NCI-H2227 treated with DMSO at 0.1 percent for 48 hours (cell line): ENCODE measurements around the gene FANCD2OS.
"Not testable (repeated sequence)": the region's sequence is repeated elsewhere in the genome, so short reads cannot be mapped to it uniquely, and the experiment has no call there.

ENCODE experiments used
- DNase-seq: peaks from one replicate; lab custom pipeline; 2025; lab: John Stamatoyannopoulos, UW

Gene FANCD2OS, protein sequence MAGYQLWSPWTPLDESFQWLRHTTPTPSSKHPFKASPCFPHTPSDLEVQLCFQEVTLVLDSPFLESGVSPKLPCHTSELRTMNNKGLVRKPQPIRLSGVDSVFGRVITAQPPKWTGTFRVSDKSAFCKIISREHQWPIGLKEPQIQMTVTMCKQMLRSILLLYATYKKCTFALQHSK

GRCh38 chr3:10108091-10108490 is at the start of gene FANCD2OS:
Gene FANCD2OS (minus strand): TSS chr3:10108255. CDS start chr3:10104774, 3,481 bp downstream.
- no peak for DNase-seq

DNA sequence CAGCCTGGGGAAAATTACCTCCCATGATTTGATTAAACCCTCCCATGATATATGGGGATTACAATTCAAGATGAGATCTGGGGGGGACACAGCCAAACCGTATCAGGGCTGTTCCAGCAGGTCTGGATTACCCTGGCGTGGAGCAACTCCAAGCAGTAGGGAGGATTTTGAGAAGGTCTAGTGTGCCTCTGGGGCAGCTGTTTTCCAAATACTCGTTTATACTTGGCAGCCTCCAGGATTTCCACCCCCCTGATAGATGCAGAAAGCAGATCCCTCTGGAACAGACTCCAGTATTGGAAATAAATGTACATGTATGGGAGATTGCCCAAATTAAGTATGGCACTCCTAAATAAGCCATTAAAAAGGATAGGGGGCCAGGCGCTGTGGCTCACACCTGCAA is 49.0 kb upstream of the FANCD2OS start:
- no peak for DNase-seq

DNA sequence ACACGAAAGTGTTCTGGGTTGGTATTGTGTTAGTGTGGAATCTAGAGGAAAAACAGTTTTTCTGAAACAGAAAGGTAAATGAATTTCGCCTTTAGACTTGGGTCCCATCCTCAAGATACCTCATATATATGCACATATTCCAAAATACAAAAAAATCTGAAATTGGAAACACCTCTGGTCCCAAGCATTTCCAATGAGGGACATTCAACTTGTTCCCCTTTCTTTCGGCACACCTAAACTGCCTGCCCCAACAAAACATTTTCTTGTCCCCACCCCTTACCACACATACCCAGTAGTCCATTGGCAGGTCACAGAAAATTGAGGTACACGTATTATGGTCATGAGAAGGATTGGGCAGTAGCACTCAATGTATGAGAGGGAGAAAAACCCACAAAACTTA is 47.6 kb upstream of the FANCD2OS start:
- no peak for DNase-seq

DNA sequence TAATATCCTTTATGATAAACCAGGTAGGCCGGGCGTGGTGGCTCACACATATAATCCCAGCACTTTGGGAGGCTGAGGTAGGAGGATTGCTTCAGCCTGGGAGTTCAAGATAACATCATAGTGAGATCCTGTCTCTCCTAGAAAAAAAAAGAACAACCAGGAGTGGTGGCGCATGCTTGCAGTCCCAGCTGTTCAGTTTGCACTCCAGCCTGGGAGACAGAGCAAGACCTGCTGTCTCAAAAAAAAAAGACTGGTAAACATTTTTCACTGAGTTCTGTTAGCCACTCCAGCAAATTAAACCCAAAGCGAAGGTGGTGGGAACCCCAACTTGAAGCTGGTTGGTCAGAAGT is 47.0 kb upstream of the FANCD2OS start:
- DNase-seq = no peak

GRCh38 chr3:10154335-10155122 is 46.5 kb upstream of the FANCD2OS start:
- DNase-seq = no peak

- DNase-seq = no peak
Observed at GRCh38 chr3:10150987-10151386, 42.9 kb upstream of the FANCD2OS start.

GRCh38 chr3:10149226-10149625 is 41.2 kb upstream of the FANCD2OS start:
- no peak for DNase-seq

- DNase-seq = no peak
Observed at GRCh38 chr3:10145685-10146084, 37.6 kb upstream of the FANCD2OS start.

- DNase-seq = no peak
Observed at GRCh38 chr3:10142707-10143560, 34.9 kb upstream of the FANCD2OS start.

DNA sequence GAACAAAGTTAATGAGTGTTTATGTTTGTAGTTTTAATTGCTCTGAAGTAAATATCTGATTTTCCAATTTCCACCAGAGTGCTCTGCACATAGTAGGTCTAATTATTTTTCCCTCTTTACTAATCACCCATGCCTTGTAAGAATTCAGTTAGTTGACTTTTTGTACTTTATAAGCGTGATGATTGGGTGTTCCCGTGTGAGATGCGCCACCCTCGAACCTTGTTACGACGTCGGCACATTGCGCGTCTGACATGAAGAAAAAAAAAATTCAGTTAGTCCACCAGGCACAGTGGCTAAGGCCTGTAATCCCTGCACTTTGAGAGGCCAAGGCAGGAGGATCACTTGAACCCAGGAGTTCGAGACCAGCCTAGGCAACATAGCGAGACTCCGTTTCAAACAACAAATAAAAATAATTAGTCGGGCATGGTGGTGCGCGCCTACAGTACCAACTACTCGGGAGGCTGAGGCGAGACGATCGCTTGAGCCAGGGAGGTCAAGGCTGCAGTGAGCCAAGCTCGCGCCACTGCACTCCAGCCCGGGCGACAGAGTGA is 33.0 kb upstream of the FANCD2OS start:
- no peak for DNase-seq

- DNase-seq = no peak
Observed at GRCh38 chr3:10137178-10137577, 29.1 kb upstream of the FANCD2OS start.

- no peak for DNase-seq
Observed at GRCh38 chr3:10136426-10137005, 28.5 kb upstream of the FANCD2OS start.

- not testable (repeated sequence) for DNase-seq
Observed at GRCh38 chr3:10135872-10136271, 27.8 kb upstream of the FANCD2OS start.

- DNase-seq = no peak
Observed at GRCh38 chr3:10122724-10123123, 14.7 kb upstream of the FANCD2OS start.

GRCh38 chr3:10121064-10121463 is 13.0 kb upstream of the FANCD2OS start:
- DNase-seq = no peak

DNA sequence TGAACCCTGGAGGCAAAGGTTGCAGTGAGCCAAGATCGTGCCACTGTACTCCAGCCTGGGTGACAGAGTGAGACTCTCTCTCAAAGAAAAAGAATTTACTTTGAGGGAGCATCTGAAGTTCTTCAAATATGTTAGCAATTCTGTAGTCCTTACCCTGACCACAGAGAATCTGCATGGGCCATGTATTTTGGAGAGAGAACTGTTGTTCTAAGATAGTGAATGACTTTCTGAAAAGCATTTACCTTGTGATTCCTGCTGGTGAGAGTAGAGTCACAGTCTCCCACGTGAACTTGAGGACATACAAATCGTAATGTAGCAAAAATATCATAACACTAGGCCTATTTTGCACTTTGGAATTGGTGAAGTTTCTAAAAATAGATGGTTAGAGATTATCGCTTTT is 11.3 kb upstream of the FANCD2OS start:
- no peak for DNase-seq

DNA sequence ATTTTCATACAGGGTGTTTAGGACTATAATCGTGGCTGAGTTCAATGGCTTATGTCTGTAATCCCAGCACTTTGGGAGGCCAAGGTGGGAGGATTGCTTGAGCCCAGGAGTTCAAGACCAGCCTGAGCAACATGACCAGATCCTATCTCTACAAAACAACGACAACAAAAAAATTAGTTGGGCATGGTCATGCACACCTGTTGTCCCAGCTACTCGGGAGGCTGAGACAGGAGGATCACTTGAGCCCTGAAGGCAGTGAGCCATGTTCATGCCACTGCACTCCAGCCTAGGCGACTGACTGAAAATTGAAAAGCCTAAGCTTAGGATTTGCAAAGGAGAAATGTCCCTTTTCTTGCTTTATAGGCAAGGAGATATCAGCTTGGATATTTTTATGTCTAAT is 8.9 kb upstream of the FANCD2OS start:
- DNase-seq = no peak

GRCh38 chr3:10116138-10116460 is 8.0 kb upstream of the FANCD2OS start:
- no peak for DNase-seq

DNA sequence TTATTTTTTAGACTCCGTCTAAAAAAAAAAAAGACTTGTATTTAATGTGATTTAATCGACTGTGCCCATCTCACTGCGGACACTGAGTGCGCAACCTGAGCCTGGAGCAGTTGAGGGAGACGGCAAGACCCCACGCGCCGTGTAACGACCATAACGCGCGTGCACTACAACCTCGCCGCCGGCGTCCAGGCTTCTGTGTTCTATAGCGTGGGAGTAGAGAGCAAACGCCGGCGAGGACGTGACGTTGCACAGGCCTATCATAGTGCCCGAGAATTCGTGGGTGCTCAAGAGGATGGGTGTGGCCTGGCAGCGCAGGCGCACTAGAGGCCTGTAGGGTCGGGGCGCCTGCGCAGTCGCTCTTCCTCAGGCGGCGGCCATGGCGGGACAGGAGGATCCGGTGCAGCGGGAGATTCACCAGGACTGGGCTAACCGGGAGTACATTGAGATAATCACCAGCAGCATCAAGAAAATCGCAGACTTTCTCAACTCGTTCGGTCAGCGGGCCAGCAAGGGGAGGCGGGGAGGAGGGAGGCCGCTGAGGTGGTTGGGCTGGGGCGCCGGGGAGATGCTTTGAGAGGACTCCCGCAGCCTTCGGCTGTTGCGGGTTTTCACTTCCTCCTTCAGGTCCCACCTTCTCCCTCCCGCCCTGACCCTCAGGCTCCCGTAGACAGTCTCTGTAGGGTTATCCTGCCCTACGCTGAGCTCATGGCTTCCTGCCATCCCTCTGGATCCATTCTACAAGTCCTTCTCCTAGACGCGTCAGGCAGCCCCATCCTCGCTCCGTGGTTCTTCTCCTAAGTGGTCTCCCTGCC is 7.5 kb upstream of the FANCD2OS start, which contains the start of gene BRK1:
BRK1 (plus strand) TSS at position 350 of the 812 bp plus-strand sequence; CDS start at position 377, 27 bp downstream.
- DNase-seq = peak; percentile 94

DNA sequence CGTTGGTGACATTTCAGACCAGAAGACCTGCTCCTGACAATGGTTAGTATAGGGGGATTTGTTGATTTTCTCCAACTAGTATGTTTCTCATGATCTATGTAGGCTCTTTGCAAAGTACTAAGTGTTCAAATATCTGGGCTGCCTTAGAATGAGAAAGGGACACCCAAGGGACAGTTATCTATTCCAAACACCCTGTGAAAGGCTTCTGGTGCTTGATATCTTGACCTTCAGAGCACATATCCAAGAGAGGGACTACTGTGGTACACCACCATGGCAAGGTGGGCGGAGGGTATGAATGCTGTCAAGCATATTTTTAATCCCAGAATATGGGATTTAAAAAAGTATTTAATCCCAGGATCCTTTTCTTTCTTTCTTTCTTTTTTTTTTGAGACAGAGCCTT is 1.1 kb downstream of the FANCD2OS start:
- DNase-seq = no peak

GRCh38 chr3:10099041-10099440 is 9.0 kb downstream of the FANCD2OS start:
- DNase-seq = no peak
